ENCODE results near the gene BTBD17.

The BTBD17 gene

GRCh38 chr17:74335529-74336062, 26.1 kb downstream of the BTBD17 start:
- no peak for DNase-seq (ENCODE audit: low read depth)

- no peak for DNase-seq (ENCODE audit: low read depth)
Observed at GRCh38 chr17:74334393-74335039, 27.2 kb downstream of the BTBD17 start.

GRCh38 chr17:74332763-74333283, 28.8 kb downstream of the BTBD17 start:
- DNase-seq (ENCODE audit: low read depth): no peak

- DNase-seq (ENCODE audit: low read depth): no peak
Observed at GRCh38 chr17:74332017-74332650, 29.5 kb downstream of the BTBD17 start.

GRCh38 chr17:74330446-74330845, 31.2 kb downstream of the BTBD17 start:
- DNase-seq (ENCODE audit: low read depth): no peak

GRCh38 chr17:74329378-74329777, 32.3 kb downstream of the BTBD17 start:
- DNase-seq (ENCODE audit: low read depth): no peak

GRCh38 chr17:74328487-74328886, 33.2 kb downstream of the BTBD17 start:
- DNase-seq (ENCODE audit: low read depth): no peak

GRCh38 chr17:74326506-74326905, 35.2 kb downstream of the BTBD17 start:
- no peak for DNase-seq (ENCODE audit: low read depth)

- no peak for DNase-seq (ENCODE audit: low read depth)
Observed at GRCh38 chr17:74325743-74326379, 35.8 kb downstream of the BTBD17 start, which contains the start of gene KIF19. Gene KIF19 (plus strand): TSS chr17:74326226. CDS start chr17:74326350, 124 bp downstream.

GRCh38 chr17:74325376-74325742, 36.3 kb downstream of the BTBD17 start:
- DNase-seq (ENCODE audit: low read depth): no peak

GRCh38 chr17:74324521-74324920, 37.1 kb downstream of the BTBD17 start:
- no peak for DNase-seq (ENCODE audit: low read depth)

- DNase-seq (ENCODE audit: low read depth): no peak
Observed at GRCh38 chr17:74318391-74318790, 43.3 kb downstream of the BTBD17 start.

GRCh38 chr17:74317071-74317470, 44.6 kb downstream of the BTBD17 start:
- no peak for DNase-seq (ENCODE audit: low read depth)

- DNase-seq (ENCODE audit: low read depth): no peak
Observed at GRCh38 chr17:74316220-74316619, 45.4 kb downstream of the BTBD17 start.

- DNase-seq (ENCODE audit: low read depth): no peak
Observed at GRCh38 chr17:74314877-74315276, 46.8 kb downstream of the BTBD17 start.

- no peak for DNase-seq (ENCODE audit: low read depth)
Observed at GRCh38 chr17:74309902-74310301, 51.8 kb downstream of the BTBD17 start.

GRCh38 chr17:74307984-74308773, 53.5 kb downstream of the BTBD17 start:
- no peak for DNase-seq (ENCODE audit: low read depth)

Data from HS-27A (cell line).